Measurements from ENCODE around the gene RAMP3. TPM values are rescaled to one million over a fixed set of nuclear protein-coding genes. Genes with fewer than 3 reads are reported as not detected.
A peak's percentile ranks its signal among the peaks of the same experiment; 100 is the strongest.

RAMP3 gene
- polyA plus RNA-seq, 3 donors = not detected

DNA sequence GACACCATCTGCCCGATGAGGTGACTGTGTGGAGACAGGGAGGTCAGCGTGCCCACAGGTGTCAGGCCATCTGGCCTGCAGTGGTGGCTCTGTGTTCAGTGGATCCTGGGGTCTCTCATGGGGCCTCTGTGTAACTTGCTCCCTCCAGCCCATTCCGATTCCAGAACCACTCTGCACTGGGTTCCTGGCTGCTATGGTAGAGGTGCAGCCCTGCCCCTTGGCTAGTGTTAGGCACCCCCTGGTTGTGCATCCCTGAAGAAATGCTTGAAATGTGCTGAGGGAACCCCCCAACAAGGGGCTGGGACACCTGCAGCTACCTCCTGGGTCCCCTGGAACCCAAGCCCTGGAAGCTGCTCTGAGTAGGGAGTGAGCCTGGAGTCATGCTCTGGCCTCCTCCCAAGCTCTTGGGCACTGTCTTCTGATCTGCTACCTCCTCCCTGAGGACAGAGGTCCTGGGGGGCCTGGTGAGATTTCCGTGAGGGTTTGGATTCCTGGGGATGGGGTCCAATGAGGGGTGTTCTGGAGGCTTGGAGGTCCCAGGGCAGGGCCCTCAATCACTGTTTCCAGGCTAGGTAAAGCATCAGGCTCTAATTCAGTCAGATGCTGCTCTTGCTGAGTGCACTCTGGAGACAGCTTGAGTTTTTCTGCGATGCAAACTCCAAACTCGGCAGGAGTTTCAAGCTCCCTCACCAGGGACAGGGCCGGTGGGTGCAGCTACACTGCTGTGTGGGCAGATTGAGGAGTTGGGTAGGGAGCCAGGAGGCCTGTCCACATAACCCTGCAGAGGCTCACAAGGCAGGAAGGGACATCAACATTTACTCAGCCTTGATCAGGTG lies 27.7 kb downstream of the RAMP3 start:
- Mint-ChIP-seq H3K27ac (peak overlapping the region in 1 of 7 donors; percentile 82), H3K9me3 (peaks cover 0 to 10% (median 3%) of the 10 kb centered on the region in 7 donors), H3K4me3 (no peak overlapping the region), H3K27me3 (ENCODE audit: low read depth in 3 of 3) (peaks cover 3 to 10% (median 4%) of the 10 kb centered on the region in 3 donors), H3K4me1 (peaks cover 26% of the 10 kb centered on the region), H3K36me3 (peaks cover 14 to 16% of the 10 kb centered on the region in 2 donors)
- no peak for DNase-seq
- Histone ChIP-seq H3K9me3 (replicated peaks in 1 of 2; ENCODE audit: control insufficient read depth in 1 of 2, insufficient read depth in 1 of 2, low read length in 2 of 2) (peaks cover 0 to under 1% of the 10 kb centered on the region in 2 donors), H3K9ac (ENCODE audit: insufficient read depth, low read length, poor library complexity, severe bottlenecking) (no peak overlapping the region), H4K20me1 (ENCODE audit: insufficient read depth, low read length) (no peaks in the 10 kb centered on the region), H3K27me3 (ENCODE audit: control insufficient read depth in 2 of 2, insufficient read depth in 2 of 2, low read length in 2 of 2) (no peaks in the 10 kb centered on the region), H2AFZ (ENCODE audit: insufficient read depth, low read depth, low read length, poor library complexity, severe bottlenecking) (no peak overlapping the region), H3K4me2 (replicated peaks; ENCODE audit: extremely low read depth, low read length, poor library complexity, severe bottlenecking) (no peak overlapping the region), H3K79me2 (ENCODE audit: insufficient read depth, low read length) (no peaks in the 10 kb centered on the region), H3K4me3 (replicated peaks in 1 of 3; ENCODE audit: low read depth in 2 of 3, low read length in 3 of 3) (no peak overlapping the region), H3K36me3 (replicated peaks in 1 of 2; ENCODE audit: control insufficient read depth in 1 of 2, insufficient read depth in 2 of 2, low read length in 2 of 2) (no peaks in the 10 kb centered on the region), H3K27ac (ENCODE audit: low read depth in 1 of 2, low read length in 2 of 2) (no peak overlapping the region), H3K4me1 (ENCODE audit: control insufficient read depth in 1 of 2, insufficient read depth in 2 of 2, low read length in 2 of 2) (peaks cover 0 to 4% of the 10 kb centered on the region in 2 donors)
- WGBS (ENCODE audit: insufficient coverage) = 90% methylated on average over 5 of the region's 7 CpGs
- no peak for TF ChIP-seq CTCF (IDR thresholded peaks at IDR 0.05)
- intact Hi-C loops (cut with micrococcal nuclease) = no loop called here

GRCh38 chr7:45185864-45186250 lies 28.3 kb downstream of the RAMP3 start:
- Histone ChIP-seq H3K27ac (ENCODE audit: low read depth in 1 of 2, low read length in 2 of 2) (no peak overlapping the region), H2AFZ (ENCODE audit: insufficient read depth, low read depth, low read length, poor library complexity, severe bottlenecking) (no peak overlapping the region), H4K20me1 (ENCODE audit: insufficient read depth, low read length) (no peaks in the 10 kb centered on the region), H3K79me2 (ENCODE audit: insufficient read depth, low read length) (no peaks in the 10 kb centered on the region), H3K36me3 (replicated peaks in 1 of 2; ENCODE audit: control insufficient read depth in 1 of 2, insufficient read depth in 2 of 2, low read length in 2 of 2) (no peaks in the 10 kb centered on the region), H3K4me1 (ENCODE audit: control insufficient read depth in 1 of 2, insufficient read depth in 2 of 2, low read length in 2 of 2) (peaks cover 6 to 9% of the 10 kb centered on the region in 2 donors), H3K9ac (ENCODE audit: insufficient read depth, low read length, poor library complexity, severe bottlenecking) (no peak overlapping the region), H3K27me3 (ENCODE audit: control insufficient read depth in 2 of 2, insufficient read depth in 2 of 2, low read length in 2 of 2) (no peaks in the 10 kb centered on the region), H3K9me3 (replicated peaks in 1 of 2; ENCODE audit: control insufficient read depth in 1 of 2, insufficient read depth in 1 of 2, low read length in 2 of 2) (peaks cover 0 to 6% of the 10 kb centered on the region in 2 donors), H3K4me3 (replicated peaks in 1 of 3; ENCODE audit: low read depth in 2 of 3, low read length in 3 of 3) (no peak overlapping the region), H3K4me2 (replicated peaks; ENCODE audit: extremely low read depth, low read length, poor library complexity, severe bottlenecking) (no peak overlapping the region)
- TF ChIP-seq CTCF (IDR thresholded peaks at IDR 0.05) = no peak
- Mint-ChIP-seq H3K36me3 (peaks cover 16 to 17% of the 10 kb centered on the region in 2 donors), H3K4me1 (peaks cover 31% of the 10 kb centered on the region), H3K4me3 (no peak overlapping the region), H3K27ac (peak overlapping the region in 1 of 7 donors; percentile 82), H3K9me3 (peaks cover 0 to 12% (median 4%) of the 10 kb centered on the region in 7 donors), H3K27me3 (ENCODE audit: low read depth in 3 of 3) (peaks cover 2 to 10% (median 3%) of the 10 kb centered on the region in 3 donors)
- intact Hi-C loops (cut with micrococcal nuclease) = no loop called here
- DNase-seq = no peak
- WGBS (ENCODE audit: insufficient coverage) = no CpG with 5 or more reads among the region's 3 CpGs
